K562 (cell line): ENCODE measurements around the gene DDX54. TPM values are rescaled to one million over a fixed set of nuclear protein-coding genes. Genes with fewer than 3 reads are reported as not detected.
A peak's percentile ranks its signal among the peaks of the same experiment; 100 is the strongest.

ENCODE experiments used
- ARID1B ChIP-seq: fragments of 450-650 bp; IDR thresholded peaks from 2 replicates; pipeline ENCODE4 v1.6.1; 2016; ENCODE audit warnings: antibody characterized with exemption, mild to moderate bottlenecking, inconsistent platforms
- EHMT2 ChIP-seq: fragments of 450-650 bp; IDR thresholded peaks from 2 replicates; pipeline ENCODE4 v1.6.1; 2018; ENCODE audit warnings: antibody characterized with exemption
- FIP1L1 ChIP-seq: fragments of 200-400 bp; formaldehyde crosslinking; IDR thresholded peaks from 2 replicates; pipeline ENCODE4 v1.6.1; 2018; ENCODE audit warnings: mild to moderate bottlenecking, low read depth, low read length; ENCODE audit not compliant: poor library complexity, severe bottlenecking
- GTF2A2 ChIP-seq: IDR thresholded peaks from 2 replicates; pipeline ENCODE4 v1.6.1; 2016; ENCODE audit warnings: mild to moderate bottlenecking, missing genetic modification characterization, missing compliant biosample characterization
- HBP1 ChIP-seq: fragments of 450-650 bp; formaldehyde crosslinking; IDR thresholded peaks from 2 replicates; pipeline ENCODE4 v1.4.0; 2022; ENCODE audit warnings: missing genetic modification characterization
- HMGXB4 ChIP-seq: sonication (generic); formaldehyde crosslinking; IDR thresholded peaks from 2 replicates; pipeline ENCODE4 v1.8.1; 2023; ENCODE audit warnings: mild to moderate bottlenecking, missing genetic modification reagents
- MED1 ChIP-seq: sonication (generic); formaldehyde crosslinking; IDR thresholded peaks from 2 replicates; pipeline ENCODE4 v1.8.1; 2023; ENCODE audit warnings: missing genetic modification reagents, borderline replicate concordance
- POLR2B ChIP-seq: fragments of 450-650 bp; IDR thresholded peaks from 2 replicates; pipeline ENCODE4 v1.6.1; 2018; ENCODE audit warnings: low read depth; ENCODE audit not compliant: partially characterized antibody
- RFX7 ChIP-seq: fragments of 250-450 bp; sonication (Bioruptor Pico); IDR thresholded peaks from 2 replicates; pipeline ENCODE4 v1.5.1; 2021; ENCODE audit warnings: mild to moderate bottlenecking
- SMARCA4 ChIP-seq: fragments of 450-650 bp; IDR thresholded peaks from 2 replicates; pipeline ENCODE4 v1.6.1; 2016
- SMARCB1 ChIP-seq: IDR thresholded peaks from 2 replicates; pipeline ENCODE4 v1.6.1; 2011; ENCODE audit warnings: improper control_type of control experiment, low read depth; ENCODE audit not compliant: insufficient read length
- SP1 ChIP-seq: sonication (generic); formaldehyde crosslinking; IDR thresholded peaks from 2 replicates; pipeline ENCODE4 v1.8.1; 2022; ENCODE audit warnings: mild to moderate bottlenecking, missing genetic modification reagents
- STAT5A ChIP-seq: IDR thresholded peaks from 2 replicates; pipeline ENCODE4 v1.6.1; 2012; ENCODE audit warnings: low read length, inconsistent platforms, borderline replicate concordance
- TCF7 ChIP-seq: sonication (generic); IDR thresholded peaks from 2 replicates; pipeline ENCODE4 v1.6.1; 2016; ENCODE audit warnings: antibody characterized with exemption, borderline replicate concordance
- ZNF133 ChIP-seq: fragments of 250-450 bp; sonication (Bioruptor Pico); IDR thresholded peaks from 2 replicates; pipeline ENCODE4 v1.4.0; 2020; ENCODE audit warnings: mild to moderate bottlenecking
- ZNF324 ChIP-seq: fragments of 250-450 bp; sonication (Bioruptor Pico); IDR thresholded peaks from 2 replicates; pipeline ENCODE4 v1.4.0; 2020; ENCODE audit warnings: mild to moderate bottlenecking
- ZNF347 ChIP-seq: fragments of 450-650 bp; formaldehyde crosslinking; IDR thresholded peaks from 2 replicates; pipeline ENCODE4 v1.4.0; 2020; ENCODE audit warnings: low read depth, mild to moderate bottlenecking, moderate library complexity
- ZNF830 ChIP-seq: fragments of 250-450 bp; sonication (Bioruptor Pico); IDR thresholded peaks from 2 replicates; pipeline ENCODE4 v1.5.0; 2021; ENCODE audit warnings: mild to moderate bottlenecking
- polyA plus RNA-seq, 8 experiments: library from polyadenylated mRNA; depleted of rRNA in 4 of 8; stranded (reverse) in 5 of 8; unstranded in 3 of 8; fragments of >200 nt; fragmentation: Nextera tagmentation in 2 of 8; fragmentation: Illumina TruSeq in 1 of 8; extraction: Ambion mirVana in 2 of 8; extraction: Trizol in 1 of 8; gene quantifications; 2 replicates each; pipeline versions ENCODE4 v1.2.1 to v1.2.3, GENCODE V29; 2011 to 2014; ENCODE audit warnings: inconsistent platforms in 1 of 8, missing spikeins in 1 of 8
- total RNA-seq, 7 experiments: library from RNA; depleted of rRNA in 6 of 7; stranded (reverse); fragments of >200 nt in 6 of 7; fragmentation: Illumina TruSeq in 2 of 7; extraction: Trizol in 2 of 7; gene quantifications; 2 replicates each; pipeline versions ENCODE4 v1.2.1 to v1.2.3, GENCODE V29; 2011 to 2021; ENCODE audit warnings: low replicate concordance in 1 of 7
- TF ChIP-seq, protein P1 (sequence below): sonication (generic); formaldehyde crosslinking; IDR thresholded peaks from 2 replicates; pipeline ENCODE4 v1.8.0; 2023; ENCODE audit warnings: mild to moderate bottlenecking, missing genetic modification reagents
- TF ChIP-seq, protein P2 (sequence below): fragments of 250-450 bp; sonication (Bioruptor Pico); IDR thresholded peaks from 2 replicates; pipeline ENCODE4 v1.5.1; 2021; ENCODE audit warnings: mild to moderate bottlenecking
- TF ChIP-seq, protein P3 (sequence below): IDR thresholded peaks from 2 replicates; pipeline ENCODE4 v1.6.1; 2011; ENCODE audit not compliant: insufficient read length; ENCODE audit errors: extremely low read depth
- TF ChIP-seq, protein P4 (sequence below), 2 experiments: IDR thresholded peaks; 2 replicates each; pipeline ENCODE4 v1.6.1; 2011; ENCODE audit warnings: borderline replicate concordance in 1 of 2, control low read depth in 1 of 2, low read depth in 1 of 2, low read length in 1 of 2, mild to moderate bottlenecking in 1 of 2, mixed read lengths in 1 of 2, moderate library complexity in 1 of 2; ENCODE audit not compliant: insufficient read depth in 1 of 2, insufficient read length in 1 of 2, poor library complexity in 1 of 2, severe bottlenecking in 1 of 2; ENCODE audit errors: extremely low read depth in 1 of 2

The DDX54 gene
- total and polyA plus RNA-seq, 9 of the 15 experiments (the other 6 are each of a cell fraction or from before 2014, with no cell fraction given): 1.4 to 135 (median 51.4) TPM

- TF ChIP-seq, protein P1, sequence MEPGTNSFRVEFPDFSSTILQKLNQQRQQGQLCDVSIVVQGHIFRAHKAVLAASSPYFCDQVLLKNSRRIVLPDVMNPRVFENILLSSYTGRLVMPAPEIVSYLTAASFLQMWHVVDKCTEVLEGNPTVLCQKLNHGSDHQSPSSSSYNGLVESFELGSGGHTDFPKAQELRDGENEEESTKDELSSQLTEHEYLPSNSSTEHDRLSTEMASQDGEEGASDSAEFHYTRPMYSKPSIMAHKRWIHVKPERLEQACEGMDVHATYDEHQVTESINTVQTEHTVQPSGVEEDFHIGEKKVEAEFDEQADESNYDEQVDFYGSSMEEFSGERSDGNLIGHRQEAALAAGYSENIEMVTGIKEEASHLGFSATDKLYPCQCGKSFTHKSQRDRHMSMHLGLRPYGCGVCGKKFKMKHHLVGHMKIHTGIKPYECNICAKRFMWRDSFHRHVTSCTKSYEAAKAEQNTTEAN: no peak
- TF ChIP-seq RFX7 (CRISPR knock-in tag) (no peak), ZNF133 (no peak), ZNF347 (CRISPR knock-in tag) (no peak), POLR2B (no peak), SMARCA4 (no peak), GTF2A2 (tag) (no peak), EHMT2 (no peak), ZNF324 (CRISPR knock-in tag) (no peak), HMGXB4 (CRISPR knock-in tag) (no peak), HBP1 (CRISPR knock-in tag) (no peak), FIP1L1 (no peak), MED1 (CRISPR knock-in tag) (no peak), SP1 (CRISPR knock-in tag) (no peak; the same call in 1 of the 2 replicates), ARID1B (no peak), ZNF830 (CRISPR knock-in tag) (no peak), STAT5A (no peak), TCF7 (no peak), SMARCB1 (no peak)
- TF ChIP-seq, protein P2, sequence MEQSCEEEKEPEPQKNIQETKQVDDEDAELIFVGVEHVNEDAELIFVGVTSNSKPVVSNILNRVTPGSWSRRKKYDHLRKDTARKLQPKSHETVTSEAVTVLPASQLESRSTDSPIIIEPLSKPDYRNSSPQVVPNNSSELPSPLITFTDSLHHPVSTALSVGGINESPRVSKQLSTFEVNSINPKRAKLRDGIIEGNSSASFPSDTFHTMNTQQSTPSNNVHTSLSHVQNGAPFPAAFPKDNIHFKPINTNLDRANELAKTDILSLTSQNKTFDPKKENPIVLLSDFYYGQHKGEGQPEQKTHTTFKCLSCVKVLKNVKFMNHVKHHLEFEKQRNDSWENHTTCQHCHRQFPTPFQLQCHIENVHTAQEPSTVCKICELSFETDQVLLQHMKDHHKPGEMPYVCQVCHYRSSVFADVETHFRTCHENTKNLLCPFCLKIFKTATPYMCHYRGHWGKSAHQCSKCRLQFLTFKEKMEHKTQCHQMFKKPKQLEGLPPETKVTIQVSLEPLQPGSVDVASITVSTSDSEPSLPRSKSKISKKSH: no peak
- TF ChIP-seq, protein P3, sequence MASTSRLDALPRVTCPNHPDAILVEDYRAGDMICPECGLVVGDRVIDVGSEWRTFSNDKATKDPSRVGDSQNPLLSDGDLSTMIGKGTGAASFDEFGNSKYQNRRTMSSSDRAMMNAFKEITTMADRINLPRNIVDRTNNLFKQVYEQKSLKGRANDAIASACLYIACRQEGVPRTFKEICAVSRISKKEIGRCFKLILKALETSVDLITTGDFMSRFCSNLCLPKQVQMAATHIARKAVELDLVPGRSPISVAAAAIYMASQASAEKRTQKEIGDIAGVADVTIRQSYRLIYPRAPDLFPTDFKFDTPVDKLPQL: no peak
- TF ChIP-seq, protein P4, sequence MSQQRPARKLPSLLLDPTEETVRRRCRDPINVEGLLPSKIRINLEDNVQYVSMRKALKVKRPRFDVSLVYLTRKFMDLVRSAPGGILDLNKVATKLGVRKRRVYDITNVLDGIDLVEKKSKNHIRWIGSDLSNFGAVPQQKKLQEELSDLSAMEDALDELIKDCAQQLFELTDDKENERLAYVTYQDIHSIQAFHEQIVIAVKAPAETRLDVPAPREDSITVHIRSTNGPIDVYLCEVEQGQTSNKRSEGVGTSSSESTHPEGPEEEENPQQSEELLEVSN (IDR thresholded peaks at IDR 0.05; ENCODE audit: borderline replicate concordance in 1 of 2, extremely low read depth in 1 of 2, insufficient read depth in 1 of 2, insufficient read length in 1 of 2, low read depth in 1 of 2, low read length in 1 of 2, poor library complexity in 1 of 2, severe bottlenecking in 1 of 2): peak in 1 of 2 experiments; percentile 42
These were observed 438 bp downstream of the DDX54 start (continued) for GRCh38 chr12:113184900-113185179.
